ENCODE results near the gene ICAM1.
"Not testable (repeated sequence)": the region's sequence is repeated elsewhere in the genome, so short reads cannot be mapped to it uniquely, and the experiment has no call there.

ICAM1 gene

GRCh38 chr19:10270616-10271394 lies at the start of gene ICAM1:
Gene ICAM1 (plus strand): TSS chr19:10271120. CDS start chr19:10271160, 40 bp downstream.
- DNase-seq = no peak

GRCh38 chr19:10222201-10222890 lies 48.6 kb upstream of the ICAM1 start:
- DNase-seq = no peak

- DNase-seq = no peak
These were observed 47.3 kb upstream of the ICAM1 start for GRCh38 chr19:10223488-10224213.

- DNase-seq = no peak
These were observed 46.6 kb upstream of the ICAM1 start for GRCh38 chr19:10224337-10224736.

GRCh38 chr19:10226021-10226375 lies 44.9 kb upstream of the ICAM1 start:
- no peak for DNase-seq

GRCh38 chr19:10226376-10227025 lies 44.4 kb upstream of the ICAM1 start:
- DNase-seq = no peak

- DNase-seq = no peak
These were observed 43.6 kb upstream of the ICAM1 start for GRCh38 chr19:10227026-10227971.

- no peak for DNase-seq
These were observed 42.5 kb upstream of the ICAM1 start for GRCh38 chr19:10228393-10228792.

- no peak for DNase-seq
These were observed 42.0 kb upstream of the ICAM1 start for GRCh38 chr19:10228920-10229319.

GRCh38 chr19:10230173-10230860 lies 40.6 kb upstream of the ICAM1 start:
- DNase-seq = no peak

GRCh38 chr19:10230861-10231611 lies 39.9 kb upstream of the ICAM1 start, which contains the start of gene S1PR2:
Gene S1PR2 (minus strand): TSS chr19:10231331. CDS start chr19:10224905, 6,426 bp downstream.
- DNase-seq = no peak

GRCh38 chr19:10231612-10232228 lies 39.2 kb upstream of the ICAM1 start:
- no peak for DNase-seq

- DNase-seq = no peak
These were observed 37.0 kb upstream of the ICAM1 start for GRCh38 chr19:10233946-10234345.

GRCh38 chr19:10235003-10235402 lies 35.9 kb upstream of the ICAM1 start:
- DNase-seq = no peak

GRCh38 chr19:10235409-10235808 lies 35.5 kb upstream of the ICAM1 start:
- DNase-seq = not testable (repeated sequence)

- no peak for DNase-seq
These were observed 33.2 kb upstream of the ICAM1 start for GRCh38 chr19:10237702-10238101.

GRCh38 chr19:10238172-10238783 lies 32.6 kb upstream of the ICAM1 start:
- DNase-seq = no peak

- DNase-seq = not testable (repeated sequence)
These were observed 29.0 kb upstream of the ICAM1 start for GRCh38 chr19:10241826-10242449.

GRCh38 chr19:10243606-10244005 lies 27.3 kb upstream of the ICAM1 start:
- no peak for DNase-seq
